CD4-positive, alpha-beta T cell (primary cell): ENCODE data around the gene DAPK2. TPM values are rescaled to one million over a fixed set of nuclear protein-coding genes. Genes with fewer than 3 reads are reported as not detected.

ENCODE experiments used
- ATAC-seq: fragments of 200-7000 bp; cut with Tn5 transposase; one replicate; pipeline ENCODE4 v1.10.0; 2022; ENCODE audit warnings: mild to moderate bottlenecking; ENCODE audit not compliant: poor library complexity
- CTCF ChIA-PET: fragments of 350-600 bp; sonication (Branson Sonifier 250); formaldehyde crosslinking; loops from one replicate; lab custom pipeline; 2021; ENCODE audit warnings: antibody characterized with exemption, inconsistent platforms; lab: Charles Lee
- POLR2A ChIA-PET: fragments of 350-600 bp; sonication (Branson Sonifier 250); formaldehyde crosslinking; loops from one replicate; lab custom pipeline; 2021; ENCODE audit warnings: antibody characterized with exemption, inconsistent platforms; lab: Charles Lee
- DNase-seq, 14 experiments: peaks; one replicate each; pipeline ENCODE4 v3.0.0-alpha.2; 2013 to 2020; ENCODE audit warnings: mixed read lengths in 2 of 14
- H3K27ac ChIP-seq, 2 donors: one replicate each; pipeline versions ENCODE4 v1.5.1 to v1.7.0; 2013; ENCODE audit warnings: low read length in 2 of 2, low read depth in 1 of 2, mild to moderate bottlenecking in 1 of 2
- H3K27me3 ChIP-seq, 2 experiments: 1 replicate in 1 of 2; 2 replicates in 1 of 2; pipeline versions ENCODE4 v1.6.1 to v1.7.0; 2013; ENCODE audit warnings: low read length in 2 of 2, control low read depth in 1 of 2, mild to moderate bottlenecking in 1 of 2, moderate library complexity in 1 of 2; ENCODE audit not compliant: insufficient read depth in 2 of 2, control insufficient read depth in 1 of 2
- H3K36me3 ChIP-seq: one replicate; pipeline ENCODE4 v1.6.1; 2013; ENCODE audit warnings: low read length, control low read depth; ENCODE audit not compliant: insufficient read depth
- H3K4me1 ChIP-seq: one replicate; pipeline ENCODE4 v1.6.1; 2013; ENCODE audit warnings: low read length, control low read depth; ENCODE audit not compliant: insufficient read depth
- H3K4me3 ChIP-seq: one replicate; pipeline ENCODE4 v1.5.1; 2013; ENCODE audit warnings: mild to moderate bottlenecking, low read length, moderate library complexity
- H3K9me3 ChIP-seq, 2 experiments: 1 replicate in 1 of 2; 2 replicates in 1 of 2; pipeline versions ENCODE4 v1.6.1 to v1.7.0; 2013; ENCODE audit warnings: low read length in 2 of 2, mild to moderate bottlenecking in 2 of 2, control low read depth in 1 of 2, moderate library complexity in 1 of 2; ENCODE audit not compliant: control insufficient read depth in 1 of 2, insufficient read depth in 1 of 2
- H3K27ac Mint-ChIP-seq: one replicate; pipeline ENCODE4 v1.8.0; 2020; ENCODE audit warnings: mixed read lengths
- H3K27me3 Mint-ChIP-seq: one replicate; pipeline ENCODE4 v1.8.0; 2021; ENCODE audit warnings: mixed read lengths
- H3K36me3 Mint-ChIP-seq: one replicate; pipeline ENCODE4 v1.8.0; 2021; ENCODE audit warnings: low read depth, mixed read lengths
- H3K4me1 Mint-ChIP-seq: one replicate; pipeline ENCODE4 v1.8.0; 2021; ENCODE audit warnings: low read depth, mixed read lengths
- H3K4me3 Mint-ChIP-seq: one replicate; pipeline ENCODE4 v1.8.0; 2020; ENCODE audit warnings: mild to moderate bottlenecking, mixed read lengths
- H3K9me3 Mint-ChIP-seq: one replicate; pipeline ENCODE4 v1.8.0; 2020; ENCODE audit warnings: mixed read lengths
- intact Hi-C, 2 experiments: fragments of 100-400 bp; cut with DNase I in 1 of 2; cut with micrococcal nuclease in 1 of 2; formaldehyde crosslinking; loops; one replicate each; pipeline versions ENCODE4 v1.15.1 to v1.9.0; 2023 to 2025; cut with DNase I, micrococcal nuclease
- total RNA-seq, 174 experiments: library from RNA in 2 of 174; stranded (reverse) in 2 of 174; gene quantifications; one replicate each; pipeline ENCODE4 v1.2.3 and lab custom pipeline; 2021 to 2026
- TF ChIP-seq, protein P1 (sequence below): fragments of 200-600 bp; IDR thresholded peaks from one replicate; pipeline ENCODE4 v1.8.0; 2022; ENCODE audit warnings: antibody characterized with exemption, mild to moderate bottlenecking

DAPK2 gene
- total RNA-seq, 2 experiments from 2014 or later: 1.3 to 1.6 TPM

GRCh38 chr15:63892794-63893441 is 153.4 kb downstream of the DAPK2 start:
- TF ChIP-seq, protein P1, sequence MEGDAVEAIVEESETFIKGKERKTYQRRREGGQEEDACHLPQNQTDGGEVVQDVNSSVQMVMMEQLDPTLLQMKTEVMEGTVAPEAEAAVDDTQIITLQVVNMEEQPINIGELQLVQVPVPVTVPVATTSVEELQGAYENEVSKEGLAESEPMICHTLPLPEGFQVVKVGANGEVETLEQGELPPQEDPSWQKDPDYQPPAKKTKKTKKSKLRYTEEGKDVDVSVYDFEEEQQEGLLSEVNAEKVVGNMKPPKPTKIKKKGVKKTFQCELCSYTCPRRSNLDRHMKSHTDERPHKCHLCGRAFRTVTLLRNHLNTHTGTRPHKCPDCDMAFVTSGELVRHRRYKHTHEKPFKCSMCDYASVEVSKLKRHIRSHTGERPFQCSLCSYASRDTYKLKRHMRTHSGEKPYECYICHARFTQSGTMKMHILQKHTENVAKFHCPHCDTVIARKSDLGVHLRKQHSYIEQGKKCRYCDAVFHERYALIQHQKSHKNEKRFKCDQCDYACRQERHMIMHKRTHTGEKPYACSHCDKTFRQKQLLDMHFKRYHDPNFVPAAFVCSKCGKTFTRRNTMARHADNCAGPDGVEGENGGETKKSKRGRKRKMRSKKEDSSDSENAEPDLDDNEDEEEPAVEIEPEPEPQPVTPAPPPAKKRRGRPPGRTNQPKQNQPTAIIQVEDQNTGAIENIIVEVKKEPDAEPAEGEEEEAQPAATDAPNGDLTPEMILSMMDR: no peak
- POLR2A ChIA-PET: interaction anchor here (0.8 to 4.1 kb wide), 16 partner anchors 9 to 200 kb away, joined by 3 to 25 read pairs (median 6); partner anchors contain the start of gene HERC1
- Mint-ChIP-seq H3K9me3 (no peaks in the 10 kb centered on the region), H3K27ac (peak overlapping the region; percentile 86), H3K36me3 (no peaks in the 10 kb centered on the region), H3K4me1 (peaks cover 91% of the 10 kb centered on the region), H3K4me3 (peak overlapping the region; percentile 68), H3K27me3 (no peaks in the 10 kb centered on the region)
- DNase-seq: peak; percentile 56 to 85 (median 71)
- CTCF ChIA-PET: interaction anchor here (0.6 to 2.5 kb wide), 6 partner anchors 13 to 175 kb away, joined by 3 to 12 read pairs (median 6); partner anchors contain the start of gene DAPK2
- no peaks in the 10 kb centered on the region for H3K36me3 ChIP-seq
- H3K27ac ChIP-seq: peak overlapping the region; percentile 60 to 68
- no peaks in the 10 kb centered on the region for H3K27me3 ChIP-seq
- peaks cover 73% of the 10 kb centered on the region for H3K4me1 ChIP-seq
- no peak overlapping the region for H3K4me3 ChIP-seq
- ATAC-seq: peak; percentile 95
- H3K9me3 ChIP-seq: no peaks in the 10 kb centered on the region
- intact Hi-C loops: loop anchor here (1.0 to 5.0 kb wide), 6 partner anchors 33 to 281 kb away; no protein-coding TSS in a partner anchor

- Histone ChIP-seq H3K4me1 (peaks cover 66% of the 10 kb centered on the region), H3K36me3 (no peaks in the 10 kb centered on the region), H3K4me3 (no peak overlapping the region), H3K27ac (peak overlapping the region; percentile 60 to 68), H3K9me3 (no peaks in the 10 kb centered on the region), H3K27me3 (no peaks in the 10 kb centered on the region)
- peak in 1 of 14 experiments; percentile 16 for DNase-seq
- POLR2A ChIA-PET: interaction anchor here (0.6 to 4.1 kb wide), 10 partner anchors 10 to 760 kb away, joined by 3 to 25 read pairs (median 7); partner anchors contain the start of gene HERC1
- H3K4me3 Mint-ChIP-seq: no peak overlapping the region
- H3K27ac Mint-ChIP-seq: peak overlapping the region; percentile 86
- peaks cover 81% of the 10 kb centered on the region for H3K4me1 Mint-ChIP-seq
- no peaks in the 10 kb centered on the region for H3K9me3 Mint-ChIP-seq
- CTCF ChIA-PET: interaction anchor here (0.6 to 2.5 kb wide), 5 partner anchors 59 to 316 kb away, joined by 3 to 12 read pairs (median 4); partner anchors contain the start of genes DAPK2 and HERC1
- TF ChIP-seq, protein P1: no peak
- H3K27me3 Mint-ChIP-seq: no peaks in the 10 kb centered on the region
- intact Hi-C loops: loop anchor here (1.0 to 5.0 kb wide), 9 partner anchors 59 to 279 kb away; partner anchors contain the start of gene HERC1 (in 1 of the 2)
- no peak for ATAC-seq
- H3K36me3 Mint-ChIP-seq: no peaks in the 10 kb centered on the region
Observed at GRCh38 chr15:63891768-63892133, 154.5 kb downstream of the DAPK2 start.

- H3K27ac Mint-ChIP-seq: peak overlapping the region; percentile 86
- H3K27ac ChIP-seq: peak overlapping the region; percentile 60 to 68
- DNase-seq (peak; percentile 56 to 87 (median 68)), ATAC-seq (no peak)
- H3K36me3 ChIP-seq: no peaks in the 10 kb centered on the region
- no peaks in the 10 kb centered on the region for H3K9me3 Mint-ChIP-seq
- H3K4me1 ChIP-seq: peaks cover 61% of the 10 kb centered on the region
- intact Hi-C loops: loop anchor here (1.0 to 5.0 kb wide), 7 partner anchors 58 to 279 kb away; partner anchors contain the start of gene HERC1 (in 1 of the 2)
- H3K27me3 Mint-ChIP-seq: no peaks in the 10 kb centered on the region
- TF ChIP-seq, protein P1: peak; percentile 84
- H3K4me3 Mint-ChIP-seq: peak overlapping the region; percentile 42
- no peaks in the 10 kb centered on the region for H3K36me3 Mint-ChIP-seq
- peaks cover 76% of the 10 kb centered on the region for H3K4me1 Mint-ChIP-seq
- no peaks in the 10 kb centered on the region for H3K9me3 ChIP-seq
- H3K4me3 ChIP-seq: no peak overlapping the region
- POLR2A ChIA-PET: interaction anchor here (0.6 to 4.1 kb wide), 8 partner anchors 11 to 761 kb away, joined by 3 to 25 read pairs (median 12); partner anchors contain the start of gene HERC1
- H3K27me3 ChIP-seq: no peaks in the 10 kb centered on the region
- CTCF ChIA-PET: interaction anchor here (0.6 to 2.5 kb wide), 6 partner anchors 58 to 315 kb away, joined by 3 to 12 read pairs (median 4); partner anchors contain the start of genes DAPK2 and HERC1
Observed at GRCh38 chr15:63891079-63891767, 155.1 kb downstream of the DAPK2 start.
